Lower leg skin (tissue), 4 donors: ENCODE measurements around the gene LEFTY2. TPM values are rescaled to one million over a fixed set of nuclear protein-coding genes. Genes with fewer than 3 reads are reported as not detected.

Experiments used
- DNase-seq, 2 donors: peaks; one replicate each; pipeline ENCODE4 v3.0.0-alpha.2; 2019; ENCODE audit warnings: low spot score in 2 of 2
- H3K4me3 ChIP-seq: fragments of 200-600 bp; sonication (generic); 2 replicates; pipeline ENCODE4 v1.5.1; 2017; ENCODE audit warnings: mild to moderate bottlenecking, low read depth; ENCODE audit not compliant: poor library complexity, severe bottlenecking
- CTCF ChIP-seq, 3 donors: fragments of 450-650 bp; IDR thresholded peaks; one replicate each; pipeline ENCODE4 v1.5.1; 2016; ENCODE audit warnings: antibody characterized with exemption in 3 of 3, mild to moderate bottlenecking in 3 of 3, moderate library complexity in 2 of 3
- POLR2A ChIP-seq, 2 donors: fragments of 450-650 bp; IDR thresholded peaks; one replicate each; pipeline ENCODE4 v1.6.1; 2016 to 2017; ENCODE audit warnings: antibody characterized with exemption in 2 of 2, mild to moderate bottlenecking in 1 of 2, moderate library complexity in 1 of 2
- WGBS, 2 donors: methylation state at CpG; one replicate each; pipeline ENCODE4 v1.1.5; 2018; 5-methylcytosine and 5-hydroxymethylcytosine counted together
- intact Hi-C: fragments of 100-400 bp; cut with DNase I; formaldehyde crosslinking; loops from one replicate; pipeline ENCODE4 v1.15.0; 2023; ENCODE audit warnings: low total_unique reads
- total RNA-seq, 4 donors: library from RNA; depleted of rRNA; stranded (reverse); fragments of >200 nt; gene quantifications; one replicate each; pipeline ENCODE4 v1.1.0, GENCODE V29; 2016

The LEFTY2 gene
- total RNA-seq, 4 donors from 2014 or later, result 0.16 to 0.86 TPM; not detected in 2

DNA sequence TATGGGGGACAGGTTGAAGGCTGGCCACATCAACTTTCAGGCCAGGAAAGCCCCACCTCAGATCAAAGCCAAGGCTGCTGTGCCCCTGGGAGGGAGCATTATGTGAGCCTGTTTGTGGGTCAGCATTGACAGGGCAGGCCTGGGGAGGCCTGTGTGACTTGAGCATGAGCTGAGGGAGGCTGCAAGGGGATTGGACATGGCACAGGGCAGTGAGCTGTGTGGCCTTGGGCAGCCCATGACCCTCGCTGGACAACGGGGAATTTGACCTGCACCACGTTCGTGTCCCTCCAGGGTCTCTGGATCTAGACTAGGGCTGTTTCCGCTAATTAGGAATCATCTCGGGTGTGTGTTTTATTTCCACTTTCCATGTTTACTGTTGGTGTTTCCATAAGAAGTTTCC lies 34.6 kb downstream of the LEFTY2 start:
- no peak for DNase-seq
- 89 to 90% methylated on average over 6 of the region's 6 CpGs for WGBS, 2 donors
- H3K4me3 ChIP-seq, result no peak overlapping the region
- no peak for TF ChIP-seq POLR2A (IDR thresholded peaks at IDR 0.05)
- TF ChIP-seq CTCF (IDR thresholded peaks at IDR 0.05), result no peak
- intact Hi-C loops, result no loop called here

GRCh38 chr1:225903623-225904022 lies 37.4 kb downstream of the LEFTY2 start:
- intact Hi-C loops, result no loop called here
- no peak overlapping the region for H3K4me3 ChIP-seq
- 63 to 72% methylated on average over 4 of the region's 4 CpGs for WGBS, 2 donors
- TF ChIP-seq CTCF (IDR thresholded peaks at IDR 0.05) (no peak), POLR2A (IDR thresholded peaks at IDR 0.05) (no peak)
- no peak for DNase-seq

- intact Hi-C loops, result no loop called here
- no peak overlapping the region for H3K4me3 ChIP-seq
- 72 to 73% methylated on average over 4 of the region's 4 CpGs for WGBS, 2 donors
- TF ChIP-seq POLR2A (IDR thresholded peaks at IDR 0.05), result no peak
- TF ChIP-seq CTCF (IDR thresholded peaks at IDR 0.05), result no peak
- DNase-seq, result no peak
Observed at GRCh38 chr1:225899044-225899925, 41.7 kb downstream of the LEFTY2 start.

DNA sequence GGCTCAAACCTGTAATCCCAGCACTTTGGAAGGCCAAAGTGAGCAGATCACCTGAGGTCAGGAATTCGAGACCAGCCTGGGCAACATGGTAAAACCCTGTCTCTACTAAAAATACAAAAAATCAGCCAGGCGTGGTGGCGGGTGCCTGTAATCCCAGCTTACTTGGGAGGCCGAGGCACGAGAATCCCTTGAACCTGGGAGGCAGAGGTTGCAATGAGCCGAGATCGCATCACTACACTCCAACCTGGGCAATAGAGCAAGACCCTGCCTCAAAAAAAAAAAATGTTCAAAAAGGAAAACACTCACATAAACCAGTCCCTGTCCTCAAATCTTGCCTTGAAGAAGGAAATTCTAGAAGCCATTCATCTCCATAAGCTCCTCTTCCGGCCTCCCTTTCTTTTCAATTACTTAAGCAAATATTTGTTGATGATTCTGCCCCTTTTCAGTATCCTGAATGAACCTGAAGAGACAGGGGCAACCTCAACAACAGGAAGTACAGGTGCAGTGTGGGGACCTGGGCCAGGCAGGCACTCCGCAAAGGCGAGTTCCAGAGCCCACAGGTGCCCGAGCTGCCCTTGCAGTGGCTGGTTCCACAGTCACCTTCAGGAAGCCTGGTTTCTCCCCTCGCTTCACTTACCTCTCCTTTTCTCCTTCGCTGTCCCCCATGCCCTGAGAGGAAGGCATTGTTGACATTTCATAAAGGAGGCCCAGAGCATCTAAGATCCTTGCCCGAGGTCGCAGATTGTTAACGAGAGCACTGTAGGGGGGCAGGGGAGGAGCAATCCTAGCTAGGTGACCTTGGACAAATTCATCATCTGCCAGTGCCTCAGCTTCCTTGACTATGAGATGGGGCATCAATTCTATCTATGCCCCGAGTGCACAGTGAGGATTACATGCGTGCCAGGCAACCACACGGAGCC lies 43.2 kb downstream of the LEFTY2 start:
- TF ChIP-seq CTCF (IDR thresholded peaks at IDR 0.05), result no peak
- no peak for TF ChIP-seq POLR2A (IDR thresholded peaks at IDR 0.05)
- intact Hi-C loops, result no loop called here
- DNase-seq, result no peak
- H3K4me3 ChIP-seq, result no peak overlapping the region
- 90 to 92% methylated on average over 19 of the region's 19 CpGs for WGBS, 2 donors

- TF ChIP-seq CTCF (IDR thresholded peaks at IDR 0.05) (no peak), POLR2A (IDR thresholded peaks at IDR 0.05) (no peak)
- no peak overlapping the region for H3K4me3 ChIP-seq
- WGBS, 2 donors, result 53 to 60% methylated on average over 7 of the region's 7 CpGs
- no peak for DNase-seq
- intact Hi-C loops, result no loop called here
Observed at GRCh38 chr1:225896937-225897549, 44.0 kb downstream of the LEFTY2 start.
